ENCODE results near the gene PRRT4. TPM values are rescaled to one million over a fixed set of nuclear protein-coding genes. Genes with fewer than 3 reads are reported as not detected.

Gene PRRT4
- total and polyA plus RNA-seq, 2 of the 4 experiments (the other 2 are of a cell fraction), result not detected

DNA sequence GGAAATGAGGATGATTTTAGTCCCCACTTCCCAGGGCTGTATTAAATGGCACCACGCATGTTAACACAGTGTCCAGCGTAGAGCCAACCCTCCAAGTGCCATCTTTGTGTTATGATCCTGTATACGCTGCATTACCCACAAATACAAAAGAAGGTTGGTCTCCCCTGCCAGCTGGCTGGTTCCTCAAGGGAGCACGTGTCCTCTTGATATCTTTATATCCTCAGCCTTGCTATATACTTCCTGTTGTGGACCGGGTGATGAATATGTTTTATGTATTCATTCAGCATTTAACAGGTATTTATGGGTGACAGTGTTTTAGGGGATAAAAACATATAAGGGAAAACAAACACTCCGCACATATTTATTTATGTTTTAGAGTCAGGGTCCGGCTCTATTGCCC, 23.2 kb upstream of the PRRT4 start:
- TF ChIP-seq POLR2A (IDR thresholded peaks at IDR 0.05; ENCODE audit: low read depth, low read length) (no peak), RCOR1 (IDR thresholded peaks at IDR 0.05; ENCODE audit: insufficient replicate concordance, low read length) (no peak)
- Histone ChIP-seq H2BK120ac (ENCODE audit: low read depth, low read length) (no peak overlapping the region), H3K14ac (replicated peaks; ENCODE audit: low read depth, low read length) (no peak overlapping the region), H2BK5ac (ENCODE audit: low read depth, low read length, poor library complexity, severe bottlenecking) (no peak overlapping the region), H3K4me1 (ENCODE audit: control insufficient read depth, insufficient read depth, low read length) (no peaks in the 10 kb centered on the region), H3K36me3 (ENCODE audit: control insufficient read depth, insufficient read depth, low read length) (no peaks in the 10 kb centered on the region), H4K5ac (ENCODE audit: low read depth, low read length) (no peak overlapping the region), H3K23ac (ENCODE audit: low read depth, low read length) (no peak overlapping the region), H3K4me2 (ENCODE audit: low read depth, low read length) (no peak overlapping the region), H3K18ac (ENCODE audit: low read depth, low read length) (no peak overlapping the region), H4K8ac (ENCODE audit: low read depth in 2 of 2, low read length in 2 of 2) (no peak overlapping the region), H3K56ac (ENCODE audit: extremely low read depth, insufficient read depth, low read length) (no peak overlapping the region), H2BK20ac (ENCODE audit: low read depth, low read length) (no peak overlapping the region), H3K9me3 (ENCODE audit: control insufficient read depth, insufficient read depth, low read length) (no peaks in the 10 kb centered on the region), H4K91ac (ENCODE audit: insufficient read depth, low read depth, low read length) (no peak overlapping the region), H2AK5ac (ENCODE audit: low read depth, low read length) (no peak overlapping the region), H2BK15ac (ENCODE audit: low read depth, low read length) (no peak overlapping the region), H4K20me1 (ENCODE audit: insufficient read depth, low read length) (peaks cover 4% of the 10 kb centered on the region; the same call in 1 of the 2 replicates), H3K27ac (ENCODE audit: insufficient read depth, low read length) (no peak overlapping the region), H3K9ac (ENCODE audit: low read depth, low read length) (no peak overlapping the region), H3K4me3 (ENCODE audit: insufficient read depth, low read depth, low read length) (no peak overlapping the region), H2AK9ac (replicated peaks; ENCODE audit: low read depth, low read length, poor library complexity) (no peak overlapping the region), H2AFZ (replicated peaks; ENCODE audit: low read length, poor library complexity) (no peak overlapping the region), H3K9me1 (ENCODE audit: insufficient read depth, low read length) (no peaks in the 10 kb centered on the region), H3K27me3 (ENCODE audit: control insufficient read depth, insufficient read depth, low read length) (peaks cover 46% of the 10 kb centered on the region), H3K4ac (ENCODE audit: low read depth, low read length) (no peak overlapping the region), H3K79me1 (ENCODE audit: low read depth in 1 of 2, low read length in 2 of 2) (no peaks in the 10 kb centered on the region)
- DNase-seq, result no peak
- WGBS, 2 experiments (ENCODE audit: extremely low coverage in 2 of 2, insufficient read length in 1 of 2), result no CpG with 5 or more reads among the region's 7 CpGs
- intact Hi-C loops (cut with micrococcal nuclease), result no loop called here
- no TSS peak for BruUV-seq (replicated peaks)
- no peak for ATAC-seq (ENCODE audit: low read depth)
- POLR2A ChIA-PET (ENCODE audit: unreplicated experiment), result no interaction called here
- dilution Hi-C loops (cut with HindIII; ENCODE audit: low sequenced_read_pairs, unreplicated experiment), result no loop called here
- CTCF ChIA-PET, result interaction anchor here (0.6 to 1.6 kb wide), 2 partner anchors 37 to 101 kb away, joined by 4 to 10 read pairs; no protein-coding TSS in a partner anchor
- in situ Hi-C loops (cut with MboI; ENCODE audit: low sequenced_read_pairs), result loop anchor here (5.0 kb wide), 1 partner anchor 37 kb away; no protein-coding TSS in a partner anchor

All from IMR-90 (cell line).